Prostate gland (tissue), 2 donors: ENCODE measurements around the gene CACNA2D4. TPM values are rescaled to one million over a fixed set of nuclear protein-coding genes. Genes with fewer than 3 reads are reported as not detected.

ENCODE experiments used
- DNase-seq: peaks from one replicate; pipeline ENCODE4 v3.0.0-alpha.2; 2019; ENCODE audit warnings: low spot score
- H3K27ac ChIP-seq, 2 donors: fragments of 200-600 bp; sonication (generic); 2 replicates each; pipeline ENCODE4 v1.5.1; 2017 to 2019
- H3K27me3 ChIP-seq: fragments of 200-600 bp; sonication (generic); replicated peaks from 2 replicates; pipeline ENCODE4 v1.5.1; 2019; ENCODE audit not compliant: insufficient read depth
- H3K36me3 ChIP-seq, 2 donors: fragments of 200-600 bp; sonication (generic); 1 replicate in 1 of 2; 2 replicates in 1 of 2; pipeline versions ENCODE4 v1.5.1 to v1.8.1; 2017 to 2019
- H3K4me1 ChIP-seq: fragments of 200-600 bp; sonication (generic); replicated peaks from 2 replicates; pipeline ENCODE4 v1.5.1; 2019
- H3K4me3 ChIP-seq, 2 donors: fragments of 200-600 bp; sonication (generic); 2 replicates each; pipeline ENCODE4 v1.5.1; 2017 to 2019
- H3K9me3 ChIP-seq: fragments of 200-600 bp; sonication (generic); 2 replicates; pipeline ENCODE4 v1.5.1; 2017
- CTCF ChIP-seq, 4 experiments: fragments of 200-600 bp in 2 of 4; fragments of 450-650 bp in 2 of 4; sonication (generic) in 2 of 4; IDR thresholded peaks; 1 replicate in 3 of 4; 2 replicates in 1 of 4; pipeline ENCODE4 v1.5.1; 2016 to 2019; ENCODE audit warnings: antibody characterized with exemption in 4 of 4, mild to moderate bottlenecking in 2 of 4, moderate library complexity in 2 of 4
- POLR2A ChIP-seq: fragments of 450-650 bp; IDR thresholded peaks from one replicate; pipeline ENCODE4 v1.6.1; 2016; ENCODE audit warnings: antibody characterized with exemption, mild to moderate bottlenecking
- POLR2AphosphoS5 ChIP-seq: sonication (generic); formaldehyde crosslinking; IDR thresholded peaks from one replicate; pipeline ENCODE4 v1.6.1; 2017; ENCODE audit warnings: antibody characterized with exemption
- WGBS: methylation state at CpG from one replicate; pipeline ENCODE4 v1.1.5; 2018; 5-methylcytosine and 5-hydroxymethylcytosine counted together
- intact Hi-C: fragments of 100-400 bp; cut with DNase I; formaldehyde crosslinking; loops from one replicate; pipeline ENCODE4 v1.14.2; 2022
- total RNA-seq, 2 donors: library from RNA; depleted of rRNA; stranded (reverse); fragments of >200 nt; gene quantifications; one replicate each; pipeline ENCODE4 v1.1.0, GENCODE V29; 2016

CACNA2D4 gene
- total RNA-seq, 2 donors from 2014 or later = 1.4 to 9.4 TPM

DNA sequence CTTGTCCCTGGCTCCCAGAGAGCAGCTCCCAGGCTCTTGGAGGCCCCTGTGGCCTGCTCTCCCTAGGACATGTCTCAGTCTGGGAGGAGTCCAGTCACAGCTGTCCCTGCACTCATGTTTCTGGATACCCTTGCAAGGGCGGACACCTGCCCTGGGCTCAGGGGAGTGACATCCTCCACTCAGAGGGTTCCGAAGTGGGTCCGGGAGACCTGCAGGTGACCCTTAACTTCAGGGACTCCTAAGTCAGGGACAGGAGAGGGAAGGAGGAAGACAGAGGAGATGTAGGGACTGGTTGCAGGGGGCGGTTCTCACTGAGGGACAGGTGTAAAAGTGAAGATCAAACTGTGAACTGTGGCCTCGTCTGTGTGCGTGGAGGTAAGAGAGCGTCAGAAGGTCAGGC lies 37.6 kb downstream of the CACNA2D4 start:
- H3K4me1 ChIP-seq = no peaks in the 10 kb centered on the region
- no peak overlapping the region for H3K4me3 ChIP-seq
- 96% methylated on average over 7 of the region's 7 CpGs for WGBS
- H3K9me3 ChIP-seq = no peaks in the 10 kb centered on the region
- TF ChIP-seq POLR2AphosphoS5 = no peak
- no peak for TF ChIP-seq POLR2A
- no peak for TF ChIP-seq CTCF (IDR thresholded peaks at IDR 0.05)
- H3K27ac ChIP-seq = no peak overlapping the region
- H3K36me3 ChIP-seq = no peaks in the 10 kb centered on the region
- no peak for DNase-seq
- intact Hi-C loops = no loop called here
- H3K27me3 ChIP-seq = no peaks in the 10 kb centered on the region

- H3K36me3 ChIP-seq = no peaks in the 10 kb centered on the region
- intact Hi-C loops = no loop called here
- no peak for TF ChIP-seq CTCF (IDR thresholded peaks at IDR 0.05)
- no peak for TF ChIP-seq POLR2A
- no peak for TF ChIP-seq POLR2AphosphoS5
- 84% methylated on average over 16 of the region's 18 CpGs for WGBS
- no peaks in the 10 kb centered on the region for H3K9me3 ChIP-seq
- H3K4me3 ChIP-seq = no peak overlapping the region
- no peaks in the 10 kb centered on the region for H3K4me1 ChIP-seq
- no peak for DNase-seq
- H3K27me3 ChIP-seq = no peaks in the 10 kb centered on the region
- H3K27ac ChIP-seq = no peak overlapping the region
Observed at GRCh38 chr12:1880153-1880845, 38.2 kb downstream of the CACNA2D4 start.

DNA sequence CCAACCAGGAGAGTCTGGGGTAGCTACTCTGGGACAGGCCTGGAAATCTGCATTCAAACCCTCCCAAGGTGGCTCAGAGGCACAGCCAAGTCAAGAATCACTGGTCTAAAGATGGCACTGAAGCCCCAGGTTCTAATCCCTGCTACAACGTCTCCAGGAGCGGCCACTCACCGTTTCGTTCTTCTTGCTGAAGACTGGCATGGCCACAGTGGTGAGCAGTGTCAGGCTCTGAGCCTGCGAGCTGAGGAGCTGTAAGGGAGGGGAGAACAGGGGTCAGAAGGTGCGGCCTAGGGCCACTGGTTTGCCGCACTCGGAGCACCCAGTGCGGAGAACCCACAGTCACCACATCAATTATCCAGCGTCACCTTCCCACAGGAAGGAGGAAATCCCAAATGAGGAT lies 38.8 kb downstream of the CACNA2D4 start:
- Histone ChIP-seq H3K4me1 (no peaks in the 10 kb centered on the region), H3K9me3 (no peaks in the 10 kb centered on the region), H3K27ac (no peak overlapping the region), H3K27me3 (no peaks in the 10 kb centered on the region), H3K36me3 (no peaks in the 10 kb centered on the region), H3K4me3 (no peak overlapping the region)
- no peak for DNase-seq
- intact Hi-C loops = no loop called here
- no peak for TF ChIP-seq POLR2AphosphoS5
- TF ChIP-seq CTCF (IDR thresholded peaks at IDR 0.05) = no peak
- TF ChIP-seq POLR2A = no peak
- WGBS = 92% methylated on average over 10 of the region's 10 CpGs

- intact Hi-C loops = no loop called here
- no peak overlapping the region for H3K27ac ChIP-seq
- no peaks in the 10 kb centered on the region for H3K4me1 ChIP-seq
- no peaks in the 10 kb centered on the region for H3K36me3 ChIP-seq
- no peaks in the 10 kb centered on the region for H3K9me3 ChIP-seq
- 81% methylated on average over 5 of the region's 5 CpGs for WGBS
- DNase-seq = no peak
- no peak for TF ChIP-seq CTCF (IDR thresholded peaks at IDR 0.05)
- no peak for TF ChIP-seq POLR2A
- no peak for TF ChIP-seq POLR2AphosphoS5
- no peaks in the 10 kb centered on the region for H3K27me3 ChIP-seq
- no peak overlapping the region for H3K4me3 ChIP-seq
Observed at GRCh38 chr12:1878695-1879094, 39.8 kb downstream of the CACNA2D4 start.

DNA sequence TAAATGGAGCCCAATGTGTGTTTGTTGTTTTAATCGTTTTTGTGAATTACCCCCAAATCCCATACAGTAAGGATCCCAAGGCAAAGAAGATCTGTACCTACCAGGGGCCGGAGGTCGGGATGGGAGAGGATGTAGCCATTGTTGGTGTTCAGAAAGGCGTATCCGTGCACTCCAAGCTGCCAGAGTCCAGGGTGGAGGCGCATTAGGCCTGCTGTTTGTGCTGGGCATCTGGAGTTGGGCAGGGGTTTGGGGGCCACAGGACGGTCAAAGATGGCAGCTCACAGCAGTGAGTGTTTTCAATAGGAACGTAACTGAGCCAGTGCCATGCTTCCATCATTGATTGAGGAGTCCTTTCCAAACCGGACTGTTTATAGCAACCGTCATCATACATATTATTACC lies 40.2 kb downstream of the CACNA2D4 start:
- 94% methylated on average over 10 of the region's 10 CpGs for WGBS
- no peak for DNase-seq
- no peak for TF ChIP-seq POLR2A
- no peak for TF ChIP-seq POLR2AphosphoS5
- TF ChIP-seq CTCF (IDR thresholded peaks at IDR 0.05) = no peak

More for the DNA sequence above, 40.2 kb downstream of the CACNA2D4 start:
- Histone ChIP-seq H3K4me3 (no peak overlapping the region), H3K9me3 (no peaks in the 10 kb centered on the region), H3K27ac (no peak overlapping the region), H3K36me3 (no peaks in the 10 kb centered on the region), H3K4me1 (no peaks in the 10 kb centered on the region), H3K27me3 (no peaks in the 10 kb centered on the region)
- intact Hi-C loops = no loop called here
